Stimulated activated effector memory CD8-positive, alpha-beta T cell treated with anti-CD3 and anti-CD28 coated beads, Interleukin-12 subunit alpha, Interleukin-12 subunit beta, amount 100 ng/mL, for 72 hours (primary cell): Measurements from ENCODE around the gene NNAT.
A peak's percentile ranks its signal among the peaks of the same experiment; 100 is the strongest.

Experiments used
- ATAC-seq: fragments of 150-1000 bp; cut with Tn5 transposase; 2 replicates; pipeline ENCODE4 v1.10.0; 2021
- DNase-seq, 2 donors: peaks; one replicate each; pipeline ENCODE4 v3.0.0; 2021 to 2022; ENCODE audit warnings: low spot score in 2 of 2
- H3K27ac Mint-ChIP-seq: one replicate; pipeline ENCODE4 v1.8.0; 2022; ENCODE audit warnings: mild to moderate bottlenecking, mixed read lengths
- H3K36me3 Mint-ChIP-seq: one replicate; pipeline ENCODE4 v1.8.0; 2022; ENCODE audit warnings: mild to moderate bottlenecking, mixed read lengths
- H3K4me1 Mint-ChIP-seq: one replicate; pipeline ENCODE4 v1.8.0; 2022; ENCODE audit warnings: mixed read lengths
- H3K4me3 Mint-ChIP-seq: one replicate; pipeline ENCODE4 v1.8.0; 2022; ENCODE audit warnings: mild to moderate bottlenecking, mixed read lengths
- H3K9me3 Mint-ChIP-seq: one replicate; pipeline ENCODE4 v1.8.0; 2022; ENCODE audit warnings: mixed read lengths

Gene NNAT

DNA sequence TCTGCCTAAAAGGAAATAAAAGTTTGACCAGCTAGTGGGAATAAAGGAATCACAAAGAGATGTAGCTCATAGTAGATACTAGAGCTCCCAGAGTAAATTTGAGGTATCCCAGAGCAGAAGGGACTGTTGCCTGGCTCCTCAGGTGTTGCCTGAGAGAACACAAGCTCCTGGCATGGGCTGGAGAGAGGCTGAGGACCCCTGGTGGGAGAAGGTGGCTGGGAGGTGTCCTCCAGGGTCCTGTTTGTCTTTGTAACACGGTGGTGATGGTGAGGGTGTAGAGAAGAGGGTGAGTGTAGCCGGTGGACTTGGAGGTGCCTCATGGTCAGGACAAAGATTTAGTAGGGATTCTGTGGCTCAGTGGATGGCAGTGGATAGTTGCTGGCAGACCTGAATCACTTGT lies 28.1 kb upstream of the NNAT start:
- DNase-seq (no peak), ATAC-seq (no peak)
- H3K36me3 Mint-ChIP-seq: no peaks in the 10 kb centered on the region
- no peaks in the 10 kb centered on the region for H3K9me3 Mint-ChIP-seq
- H3K27ac Mint-ChIP-seq: no peak overlapping the region
- H3K4me3 Mint-ChIP-seq: no peak overlapping the region
- H3K4me1 Mint-ChIP-seq: peaks cover 13% of the 10 kb centered on the region

- DNase-seq (no peak), ATAC-seq (no peak)
- no peak overlapping the region for H3K27ac Mint-ChIP-seq
- H3K4me3 Mint-ChIP-seq: no peak overlapping the region
- H3K36me3 Mint-ChIP-seq: no peaks in the 10 kb centered on the region
- H3K9me3 Mint-ChIP-seq: no peaks in the 10 kb centered on the region
- H3K4me1 Mint-ChIP-seq: peaks cover 13% of the 10 kb centered on the region
Measured at GRCh38 chr20:37494301-37494700, 26.7 kb upstream of the NNAT start.

- no peak overlapping the region for H3K4me3 Mint-ChIP-seq
- H3K36me3 Mint-ChIP-seq: no peaks in the 10 kb centered on the region
- peaks cover 13% of the 10 kb centered on the region for H3K4me1 Mint-ChIP-seq
- DNase-seq: no peak
- no peak for ATAC-seq
- H3K9me3 Mint-ChIP-seq: no peaks in the 10 kb centered on the region
- no peak overlapping the region for H3K27ac Mint-ChIP-seq
Measured at GRCh38 chr20:37494796-37495195, 26.3 kb upstream of the NNAT start.

GRCh38 chr20:37498066-37498665 lies 22.9 kb upstream of the NNAT start:
- no peak for DNase-seq
- no peaks in the 10 kb centered on the region for H3K9me3 Mint-ChIP-seq
- H3K4me3 Mint-ChIP-seq: no peak overlapping the region
- no peak overlapping the region for H3K27ac Mint-ChIP-seq
- no peaks in the 10 kb centered on the region for H3K36me3 Mint-ChIP-seq
- H3K4me1 Mint-ChIP-seq: peaks cover 5% of the 10 kb centered on the region
- no peak for ATAC-seq

DNA sequence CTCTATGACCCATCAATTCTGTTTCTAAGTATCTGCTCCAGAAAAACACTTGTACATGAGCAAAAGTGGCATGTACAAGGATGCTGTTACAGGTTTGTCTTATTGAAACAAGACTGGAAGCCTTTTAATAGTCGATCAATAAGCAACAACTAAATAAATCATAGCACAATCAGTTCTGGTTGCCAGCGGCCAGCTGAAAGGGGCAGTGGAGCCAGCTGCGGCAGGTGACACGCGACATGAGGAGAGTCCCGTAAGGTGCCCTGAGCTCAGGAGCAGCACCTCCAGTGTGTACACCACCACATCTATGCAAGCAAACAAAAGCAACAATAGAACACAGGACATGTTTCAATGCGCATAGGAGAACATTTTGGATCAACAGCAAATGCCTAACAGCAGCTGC lies 20.7 kb upstream of the NNAT start:
- Mint-ChIP-seq H3K9me3 (no peaks in the 10 kb centered on the region), H3K27ac (no peak overlapping the region), H3K4me3 (no peak overlapping the region), H3K36me3 (no peaks in the 10 kb centered on the region), H3K4me1 (no peaks in the 10 kb centered on the region)
- DNase-seq (no peak), ATAC-seq (no peak)

DNA sequence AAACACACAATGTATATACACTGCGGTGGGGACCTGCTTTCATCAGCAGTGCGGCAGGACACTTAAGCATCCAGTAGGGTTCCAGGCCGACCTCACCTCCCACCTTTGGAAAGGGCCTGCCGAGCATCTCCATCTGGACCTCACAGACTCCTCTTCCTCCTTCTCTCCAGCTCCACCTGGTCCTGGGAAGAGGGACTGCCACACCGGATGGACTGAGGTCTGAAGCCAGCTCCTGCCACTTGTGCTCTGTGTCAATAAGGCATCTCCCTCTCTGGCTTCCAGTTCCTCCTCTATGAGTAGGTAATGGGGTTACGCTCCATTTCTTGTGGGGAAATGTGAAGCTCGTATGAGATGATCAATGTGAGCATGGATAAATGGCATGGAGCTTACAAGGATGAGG lies 19.1 kb upstream of the NNAT start:
- H3K4me3 Mint-ChIP-seq: no peak overlapping the region
- H3K27ac Mint-ChIP-seq: no peak overlapping the region
- H3K4me1 Mint-ChIP-seq: no peaks in the 10 kb centered on the region
- no peaks in the 10 kb centered on the region for H3K36me3 Mint-ChIP-seq
- ATAC-seq (peak; percentile 8), DNase-seq (no peak)
- no peaks in the 10 kb centered on the region for H3K9me3 Mint-ChIP-seq

GRCh38 chr20:37502654-37503053 lies 18.4 kb upstream of the NNAT start:
- no peak for DNase-seq
- Mint-ChIP-seq H3K9me3 (no peaks in the 10 kb centered on the region), H3K36me3 (no peaks in the 10 kb centered on the region), H3K4me1 (no peaks in the 10 kb centered on the region), H3K4me3 (no peak overlapping the region), H3K27ac (no peak overlapping the region)
- ATAC-seq: no peak

- no peaks in the 10 kb centered on the region for H3K4me1 Mint-ChIP-seq
- no peak overlapping the region for H3K4me3 Mint-ChIP-seq
- ATAC-seq (no peak), DNase-seq (no peak)
- H3K27ac Mint-ChIP-seq: no peak overlapping the region
- H3K9me3 Mint-ChIP-seq: no peaks in the 10 kb centered on the region
- H3K36me3 Mint-ChIP-seq: no peaks in the 10 kb centered on the region
Measured at GRCh38 chr20:37503256-37503927, 17.7 kb upstream of the NNAT start.

- H3K4me1 Mint-ChIP-seq: no peaks in the 10 kb centered on the region
- H3K27ac Mint-ChIP-seq: no peak overlapping the region
- no peak for DNase-seq
- no peak for ATAC-seq
- H3K4me3 Mint-ChIP-seq: no peak overlapping the region
- H3K36me3 Mint-ChIP-seq: no peaks in the 10 kb centered on the region
- H3K9me3 Mint-ChIP-seq: no peaks in the 10 kb centered on the region
Measured at GRCh38 chr20:37504404-37505096, 16.5 kb upstream of the NNAT start.

- Mint-ChIP-seq H3K4me1 (peaks cover 4% of the 10 kb centered on the region), H3K9me3 (no peaks in the 10 kb centered on the region), H3K27ac (no peak overlapping the region), H3K4me3 (no peak overlapping the region), H3K36me3 (no peaks in the 10 kb centered on the region)
- ATAC-seq (no peak), DNase-seq (no peak)
Measured at GRCh38 chr20:37505263-37506151, 15.5 kb upstream of the NNAT start.

GRCh38 chr20:37506152-37506725 lies 14.8 kb upstream of the NNAT start:
- no peak overlapping the region for H3K4me3 Mint-ChIP-seq
- no peak overlapping the region for H3K27ac Mint-ChIP-seq

DNA sequence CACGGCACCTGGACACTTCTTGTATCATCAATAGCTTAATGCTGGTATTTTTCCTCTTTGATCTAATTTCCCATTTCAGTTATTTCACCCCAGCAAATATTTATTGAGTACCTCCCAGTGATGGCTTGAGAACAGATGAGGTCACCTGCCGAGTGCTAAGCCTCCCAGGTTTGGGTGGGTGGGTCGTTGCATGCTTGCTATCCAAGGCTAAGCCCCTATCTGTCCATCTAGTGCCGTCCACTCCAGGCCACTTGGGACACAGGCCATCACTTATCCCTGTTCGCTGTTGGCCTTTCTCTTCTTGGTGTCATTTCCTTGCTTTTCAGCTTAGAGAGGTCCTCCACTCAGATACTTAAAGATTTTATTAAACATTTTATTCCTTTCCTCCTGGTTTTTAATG lies 10.8 kb upstream of the NNAT start:
- Mint-ChIP-seq H3K27ac (peak overlapping the region; percentile 43), H3K9me3 (no peaks in the 10 kb centered on the region), H3K36me3 (peaks cover 7% of the 10 kb centered on the region), H3K4me3 (no peak overlapping the region), H3K4me1 (peaks cover 30% of the 10 kb centered on the region)
- ATAC-seq (no peak), DNase-seq (no peak)

More at GRCh38 chr20:37506152-37506725, 14.8 kb upstream of the NNAT start:
- DNase-seq (no peak), ATAC-seq (no peak)
- no peaks in the 10 kb centered on the region for H3K9me3 Mint-ChIP-seq
- H3K36me3 Mint-ChIP-seq: no peaks in the 10 kb centered on the region
- peaks cover 10% of the 10 kb centered on the region for H3K4me1 Mint-ChIP-seq

DNA sequence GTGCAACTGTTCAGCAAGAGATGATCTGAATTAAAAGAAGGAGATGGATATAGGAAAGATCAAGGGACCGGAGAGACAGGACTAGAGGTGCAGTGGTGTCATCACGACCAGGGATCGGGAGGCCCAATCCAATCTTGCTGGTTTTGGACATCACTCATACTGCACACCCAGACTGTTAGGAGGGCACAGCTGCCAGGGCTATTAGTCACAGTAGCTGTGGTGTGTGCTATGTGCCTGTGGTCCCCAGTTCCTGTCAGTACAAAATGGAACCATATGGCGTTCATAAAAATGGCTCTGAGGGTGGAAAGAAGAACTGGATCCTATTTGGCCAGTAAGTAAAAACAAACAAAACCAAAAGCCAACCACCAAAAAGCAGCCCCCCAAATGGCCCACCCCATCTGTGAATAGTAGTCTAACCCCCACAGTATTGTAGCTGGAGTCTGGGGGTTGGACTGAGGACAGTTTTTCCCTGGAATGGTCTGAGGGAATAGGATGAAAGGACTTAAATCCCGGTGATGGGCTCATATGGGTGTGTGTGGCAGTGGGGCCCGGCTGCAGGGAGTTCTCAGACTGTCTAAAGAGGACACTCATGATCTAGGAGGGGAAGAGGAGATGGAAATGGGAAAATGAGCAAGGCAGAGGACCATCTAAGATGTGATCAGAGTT lies 9.3 kb upstream of the NNAT start:
- ATAC-seq (peak; percentile 65), DNase-seq (no peak)
- Mint-ChIP-seq H3K4me3 (no peak overlapping the region), H3K4me1 (peaks cover 41% of the 10 kb centered on the region), H3K27ac (peak overlapping the region; percentile 36), H3K9me3 (no peaks in the 10 kb centered on the region), H3K36me3 (peaks cover 8% of the 10 kb centered on the region)

DNA sequence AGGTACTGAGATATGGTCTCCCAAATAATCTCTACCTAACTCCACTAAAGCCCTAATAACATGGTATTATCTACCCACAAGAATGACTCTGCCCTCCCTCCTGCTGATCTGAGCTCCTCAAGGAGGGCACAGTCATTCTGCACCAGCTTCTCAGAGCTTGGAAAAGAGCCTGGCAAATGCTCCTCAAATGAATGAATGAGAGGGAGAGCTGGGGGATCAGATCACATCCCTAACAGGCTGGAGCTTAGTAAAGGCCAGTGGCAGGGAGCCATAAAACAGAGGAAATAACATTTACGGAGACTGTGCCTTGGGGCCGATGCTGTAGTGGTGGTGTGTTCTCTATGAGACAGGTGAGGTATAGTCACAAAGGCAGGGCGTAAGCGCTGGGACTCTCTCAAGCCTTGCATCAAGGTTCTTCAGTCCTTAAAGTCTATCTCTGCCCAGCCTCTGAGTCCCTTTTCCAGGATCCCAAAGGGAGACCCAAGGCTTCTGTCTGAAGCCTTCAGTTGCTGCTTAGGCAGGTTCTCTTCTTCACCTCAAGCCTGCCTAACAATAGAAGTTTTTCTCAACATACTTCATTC lies 7.2 kb upstream of the NNAT start:
- H3K4me1 Mint-ChIP-seq: peaks cover 60% of the 10 kb centered on the region
- H3K27ac Mint-ChIP-seq: no peak overlapping the region
- ATAC-seq (no peak), DNase-seq (no peak)
- no peak overlapping the region for H3K4me3 Mint-ChIP-seq
- H3K36me3 Mint-ChIP-seq: peaks cover 25% of the 10 kb centered on the region
- H3K9me3 Mint-ChIP-seq: no peaks in the 10 kb centered on the region
